Astrocyte (in vitro differentiated cells and primary cell): ENCODE data around the gene PTRHD1. TPM values are rescaled to one million over a fixed set of nuclear protein-coding genes. Genes with fewer than 3 reads are reported as not detected.

Source experiments
- DNase-seq: peaks from one replicate; pipeline ENCODE4 v3.0.0-alpha.2; 2010; ENCODE audit warnings: low read depth
- FAIRE-seq: peaks from 2 replicates; lab custom pipeline; 2011; peaks lifted over from hg19 to GRCh38; lab: Jason Lieb, UNC
- H2AFZ ChIP-seq: 2 replicates; pipeline ENCODE4 v1.6.0; 2012; ENCODE audit warnings: low read depth, low read length, inconsistent platforms
- H3K27ac ChIP-seq: 2 replicates; pipeline ENCODE4 v1.5.1; 2011; ENCODE audit warnings: low read depth, low read length, inconsistent platforms
- H3K27me3 ChIP-seq: 2 replicates; pipeline ENCODE4 v1.6.0; 2011; ENCODE audit warnings: low read length, inconsistent platforms; ENCODE audit not compliant: insufficient read depth
- H3K36me3 ChIP-seq: 2 replicates; pipeline ENCODE4 v1.5.1; 2011; ENCODE audit warnings: low read length, inconsistent platforms; ENCODE audit not compliant: insufficient read depth
- H3K4me1 ChIP-seq: 2 replicates; pipeline ENCODE4 v1.5.1; 2011; ENCODE audit warnings: low read length, inconsistent platforms; ENCODE audit not compliant: insufficient read depth
- H3K4me2 ChIP-seq: 2 replicates; pipeline ENCODE4 v1.6.0; 2012; ENCODE audit warnings: low read length, inconsistent platforms
- H3K4me3 ChIP-seq: 2 replicates; pipeline ENCODE4 v1.5.1; 2011; ENCODE audit warnings: low read depth, mild to moderate bottlenecking, low read length, inconsistent platforms; ENCODE audit not compliant: insufficient read depth
- H3K79me2 ChIP-seq: 2 replicates; pipeline ENCODE4 v1.6.0; 2012; ENCODE audit warnings: mild to moderate bottlenecking, low read length, inconsistent platforms; ENCODE audit not compliant: insufficient read depth
- H3K9ac ChIP-seq: 2 replicates; pipeline ENCODE4 v1.6.0; 2012; ENCODE audit warnings: mild to moderate bottlenecking, low read length, inconsistent platforms
- H3K9me3 ChIP-seq: 2 replicates; pipeline ENCODE4 v1.5.1; 2012; ENCODE audit warnings: low read depth, mild to moderate bottlenecking, low read length, inconsistent platforms; ENCODE audit not compliant: insufficient read depth
- H4K20me1 ChIP-seq: 2 replicates; pipeline ENCODE4 v1.6.0; 2012; ENCODE audit warnings: low read length, inconsistent platforms; ENCODE audit not compliant: insufficient read depth
- H3K27ac Mint-ChIP-seq: one replicate; pipeline ENCODE4 v1.8.0; 2021; ENCODE audit warnings: mild to moderate bottlenecking, mixed read lengths; ENCODE audit not compliant: unreplicated experiment
- H3K27me3 Mint-ChIP-seq: one replicate; pipeline ENCODE4 v1.8.0; 2021; ENCODE audit warnings: low read depth, mixed read lengths; ENCODE audit not compliant: unreplicated experiment
- H3K36me3 Mint-ChIP-seq: one replicate; pipeline ENCODE4 v1.8.0; 2021; ENCODE audit warnings: low read depth, mixed read lengths; ENCODE audit not compliant: unreplicated experiment
- H3K4me1 Mint-ChIP-seq: one replicate; pipeline ENCODE4 v1.8.0; 2021; ENCODE audit warnings: low read depth, mixed read lengths; ENCODE audit not compliant: unreplicated experiment
- H3K4me3 Mint-ChIP-seq: one replicate; pipeline ENCODE4 v1.8.0; 2021; ENCODE audit warnings: mild to moderate bottlenecking, moderate library complexity, mixed read lengths; ENCODE audit not compliant: unreplicated experiment
- H3K9me3 Mint-ChIP-seq: one replicate; pipeline ENCODE4 v1.8.0; 2021; ENCODE audit warnings: mild to moderate bottlenecking, mixed read lengths; ENCODE audit not compliant: unreplicated experiment
- CTCF ChIP-seq: IDR thresholded peaks from 2 replicates; pipeline ENCODE4 v1.5.1; 2011; ENCODE audit warnings: low read depth, mild to moderate bottlenecking, inconsistent platforms, low read length, moderate library complexity; ENCODE audit not compliant: insufficient read depth
- EZH2 ChIP-seq: IDR thresholded peaks from 2 replicates; pipeline ENCODE4 v1.6.1; 2012; ENCODE audit warnings: mild to moderate bottlenecking, low read length, inconsistent platforms; ENCODE audit not compliant: insufficient read depth
- total RNA-seq: library from RNA; stranded (reverse); gene quantifications from 2 replicates; pipeline ENCODE4 v1.2.1, GENCODE V29; 2021

Gene PTRHD1
- total RNA-seq, 1 donor from 2014 or later = 28.7 TPM

- H3K9ac ChIP-seq = no peak overlapping the region
- no peaks in the 10 kb centered on the region for H4K20me1 ChIP-seq
- no peaks in the 10 kb centered on the region for H3K27me3 Mint-ChIP-seq
- H3K79me2 ChIP-seq = no peaks in the 10 kb centered on the region
- H3K36me3 Mint-ChIP-seq = peaks cover 3% of the 10 kb centered on the region
- H3K27me3 ChIP-seq = no peaks in the 10 kb centered on the region
- no peak overlapping the region for H3K4me3 ChIP-seq
- no peaks in the 10 kb centered on the region for H3K4me1 Mint-ChIP-seq
- H3K4me2 ChIP-seq = no peak overlapping the region
- no peak overlapping the region for H2AFZ ChIP-seq
- H3K36me3 ChIP-seq = peaks cover 3% of the 10 kb centered on the region
- H3K27ac ChIP-seq = no peak overlapping the region
- H3K4me1 ChIP-seq = no peaks in the 10 kb centered on the region
- DNase-seq = no peak
- H3K9me3 Mint-ChIP-seq = no peaks in the 10 kb centered on the region
- FAIRE-seq = no peak
- H3K9me3 ChIP-seq = no peaks in the 10 kb centered on the region
- no peak overlapping the region for H3K27ac Mint-ChIP-seq
- H3K4me3 Mint-ChIP-seq = no peak overlapping the region
- TF ChIP-seq EZH2 (no peak), CTCF (no peak)
These were observed 47.4 kb downstream of the PTRHD1 start for GRCh38 chr2:24745825-24746224.

- Histone ChIP-seq H3K4me2 (no peak overlapping the region), H3K4me3 (no peak overlapping the region), H3K9me3 (no peaks in the 10 kb centered on the region), H4K20me1 (no peaks in the 10 kb centered on the region), H3K27ac (no peak overlapping the region), H2AFZ (no peak overlapping the region), H3K79me2 (no peaks in the 10 kb centered on the region), H3K27me3 (no peaks in the 10 kb centered on the region), H3K4me1 (no peaks in the 10 kb centered on the region), H3K9ac (no peak overlapping the region), H3K36me3 (peaks cover 3% of the 10 kb centered on the region)
- DNase-seq (no peak), FAIRE-seq (no peak)
- TF ChIP-seq EZH2 (no peak), CTCF (no peak)
- H3K36me3 Mint-ChIP-seq = peaks cover 3% of the 10 kb centered on the region
- no peak overlapping the region for H3K27ac Mint-ChIP-seq
- H3K4me3 Mint-ChIP-seq = no peak overlapping the region
- no peaks in the 10 kb centered on the region for H3K4me1 Mint-ChIP-seq
- no peaks in the 10 kb centered on the region for H3K9me3 Mint-ChIP-seq
- H3K27me3 Mint-ChIP-seq = no peaks in the 10 kb centered on the region
These were observed 48.8 kb downstream of the PTRHD1 start for GRCh38 chr2:24744356-24744755.

GRCh38 chr2:24743924-24744323 lies 49.3 kb downstream of the PTRHD1 start:
- H3K27me3 Mint-ChIP-seq = no peaks in the 10 kb centered on the region
- no peak overlapping the region for H3K4me3 Mint-ChIP-seq
- DNase-seq = no peak
- H3K9me3 Mint-ChIP-seq = no peaks in the 10 kb centered on the region
- H3K27me3 ChIP-seq = no peaks in the 10 kb centered on the region
- H3K9me3 ChIP-seq = no peaks in the 10 kb centered on the region
- H3K79me2 ChIP-seq = no peaks in the 10 kb centered on the region
- TF ChIP-seq EZH2 (no peak), CTCF (no peak)
- H3K36me3 ChIP-seq = peaks cover 3% of the 10 kb centered on the region
- no peak for FAIRE-seq
- no peak overlapping the region for H3K4me2 ChIP-seq
- H3K36me3 Mint-ChIP-seq = peaks cover 3% of the 10 kb centered on the region
- H3K4me3 ChIP-seq = no peak overlapping the region
- H3K27ac ChIP-seq = no peak overlapping the region
- no peaks in the 10 kb centered on the region for H3K4me1 Mint-ChIP-seq
- H3K27ac Mint-ChIP-seq = no peak overlapping the region
- no peak overlapping the region for H3K9ac ChIP-seq
- H3K4me1 ChIP-seq = no peaks in the 10 kb centered on the region
- H2AFZ ChIP-seq = no peak overlapping the region
- no peaks in the 10 kb centered on the region for H4K20me1 ChIP-seq
